HCT116 (cell line): ENCODE measurements around the gene ATL1.

Experiments
- EZH2 ChIP-seq: fragments of 200-600 bp; sonication (generic); IDR thresholded peaks from 2 replicates; pipeline ENCODE4 v1.6.1; 2017; ENCODE audit warnings: antibody characterized with exemption, mixed run types
- POLR2A ChIP-seq: IDR thresholded peaks from 2 replicates; pipeline ENCODE4 v1.7.0; 2011; ENCODE audit warnings: borderline replicate concordance; ENCODE audit not compliant: insufficient read depth, insufficient read length; ENCODE audit errors: extremely low read depth
- ZFX ChIP-seq: fragments of 450-650 bp; IDR thresholded peaks from 2 replicates; pipeline ENCODE4 v1.6.1; 2017
- TF ChIP-seq, protein P1 (sequence below), 3 experiments: fragments of 200-600 bp in 1 of 3; sonication (generic) in 1 of 3; IDR thresholded peaks in 2 of 3; conservative IDR thresholded peaks in 1 of 3; 2 replicates each; pipeline ENCODE4 v1.5.1; 2012 to 2017; ENCODE audit warnings: low read depth in 2 of 3, low read length in 2 of 3, antibody characterized with exemption in 1 of 3, borderline replicate concordance in 1 of 3, control low read depth in 1 of 3, mild to moderate bottlenecking in 1 of 3, mixed read lengths in 1 of 3, mixed run types in 1 of 3, moderate library complexity in 1 of 3; ENCODE audit not compliant: insufficient read depth in 1 of 3

DNA sequence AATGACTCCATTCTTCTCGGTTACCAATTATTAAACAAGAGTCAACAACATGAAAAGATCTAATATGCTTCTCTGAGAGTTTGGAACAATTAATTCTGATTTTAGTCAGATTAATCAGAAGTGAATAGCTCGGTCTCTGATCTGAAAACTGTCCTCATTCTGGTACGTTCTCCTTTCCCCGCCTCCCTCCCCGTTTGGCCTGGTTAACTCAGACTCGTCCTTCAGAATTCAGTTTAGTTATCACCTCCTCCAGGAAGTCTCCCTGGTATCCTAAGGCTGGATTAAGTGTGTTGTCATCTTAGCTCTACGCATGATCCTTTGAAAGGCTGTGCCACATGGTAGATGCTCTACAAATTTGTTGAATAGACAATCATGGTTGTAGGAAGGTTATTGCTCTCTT is 49.8 kb upstream of the ATL1 start:
- TF ChIP-seq, protein P1, sequence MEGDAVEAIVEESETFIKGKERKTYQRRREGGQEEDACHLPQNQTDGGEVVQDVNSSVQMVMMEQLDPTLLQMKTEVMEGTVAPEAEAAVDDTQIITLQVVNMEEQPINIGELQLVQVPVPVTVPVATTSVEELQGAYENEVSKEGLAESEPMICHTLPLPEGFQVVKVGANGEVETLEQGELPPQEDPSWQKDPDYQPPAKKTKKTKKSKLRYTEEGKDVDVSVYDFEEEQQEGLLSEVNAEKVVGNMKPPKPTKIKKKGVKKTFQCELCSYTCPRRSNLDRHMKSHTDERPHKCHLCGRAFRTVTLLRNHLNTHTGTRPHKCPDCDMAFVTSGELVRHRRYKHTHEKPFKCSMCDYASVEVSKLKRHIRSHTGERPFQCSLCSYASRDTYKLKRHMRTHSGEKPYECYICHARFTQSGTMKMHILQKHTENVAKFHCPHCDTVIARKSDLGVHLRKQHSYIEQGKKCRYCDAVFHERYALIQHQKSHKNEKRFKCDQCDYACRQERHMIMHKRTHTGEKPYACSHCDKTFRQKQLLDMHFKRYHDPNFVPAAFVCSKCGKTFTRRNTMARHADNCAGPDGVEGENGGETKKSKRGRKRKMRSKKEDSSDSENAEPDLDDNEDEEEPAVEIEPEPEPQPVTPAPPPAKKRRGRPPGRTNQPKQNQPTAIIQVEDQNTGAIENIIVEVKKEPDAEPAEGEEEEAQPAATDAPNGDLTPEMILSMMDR (IDR thresholded peaks at IDR 0.05 in 2 of 3, conservative IDR thresholded peaks at IDR 0.05 in 1 of 3; ENCODE audit: borderline replicate concordance in 1 of 3, insufficient read depth in 1 of 3, low read depth in 2 of 3, low read length in 2 of 3): no peak
- TF ChIP-seq POLR2A (no peak), EZH2 (no peak), ZFX (no peak)
